KOPT-K1 (cell line): Measurements from ENCODE around the gene WDFY2.

Source experiments
- H3K27ac ChIP-seq: fragments of 200-600 bp; sonication (generic); 2 replicates; pipeline ENCODE4 v1.5.1; 2016; ENCODE audit warnings: antibody characterized with exemption, mild to moderate bottlenecking, low read depth, low read length; ENCODE audit not compliant: poor library complexity, severe bottlenecking
- H3K36me3 ChIP-seq: fragments of 200-600 bp; sonication (generic); 2 replicates; pipeline ENCODE4 v1.5.1; 2017; ENCODE audit warnings: antibody characterized with exemption, mild to moderate bottlenecking, low read length, moderate library complexity; ENCODE audit not compliant: insufficient read depth
- H3K9me3 ChIP-seq: fragments of 200-600 bp; sonication (generic); 2 replicates; pipeline ENCODE4 v1.5.1; 2017; ENCODE audit warnings: antibody characterized with exemption, low read length, mild to moderate bottlenecking; ENCODE audit not compliant: insufficient read depth, poor library complexity, severe bottlenecking

Gene WDFY2

DNA sequence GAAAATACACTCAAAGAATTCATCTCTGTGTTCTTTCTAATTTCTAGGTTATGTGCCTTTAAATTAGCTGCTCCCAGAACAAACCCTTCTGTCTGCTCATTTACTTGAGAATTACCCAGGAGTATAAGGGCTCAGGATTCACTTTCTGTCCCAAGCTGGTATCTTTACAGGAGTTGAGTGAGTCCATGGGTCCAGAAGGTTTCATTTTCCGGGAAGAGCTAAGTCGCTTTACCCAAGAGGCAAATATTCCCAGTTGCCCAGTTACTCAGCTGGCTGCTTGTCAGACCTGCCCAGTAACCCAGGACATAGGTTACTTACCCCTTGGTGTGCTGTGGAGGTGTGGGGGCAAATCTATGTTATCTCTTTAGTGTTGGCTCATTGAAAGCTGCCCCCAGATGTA lies 172.4 kb downstream of the WDFY2 start:
- peaks cover 36% of the 10 kb centered on the region for H3K36me3 ChIP-seq
- H3K9me3 ChIP-seq: no peaks in the 10 kb centered on the region
- H3K27ac ChIP-seq: no peak overlapping the region

DNA sequence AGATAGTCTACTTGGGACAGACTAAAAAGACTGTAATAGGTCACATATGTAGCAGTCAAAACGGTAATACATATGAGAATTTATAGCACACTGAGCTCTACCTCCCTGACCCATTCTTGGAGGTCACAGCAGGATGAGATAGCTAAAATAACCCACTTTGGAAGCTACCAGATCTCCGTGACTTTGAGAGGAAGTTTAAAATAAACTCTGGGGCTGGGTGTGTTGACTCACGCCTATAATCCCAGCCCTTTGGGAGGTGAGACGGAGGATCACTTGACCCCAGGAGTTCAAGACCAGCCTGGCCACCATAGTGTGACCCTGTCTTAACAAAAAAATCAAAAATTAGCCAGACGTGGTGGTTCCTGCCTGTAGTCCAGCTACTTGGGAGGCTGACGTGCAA lies 174.4 kb downstream of the WDFY2 start:
- no peaks in the 10 kb centered on the region for H3K9me3 ChIP-seq
- peaks cover 35% of the 10 kb centered on the region for H3K36me3 ChIP-seq
- H3K27ac ChIP-seq: no peak overlapping the region

GRCh38 chr13:51759240-51759639 lies 175.0 kb downstream of the WDFY2 start:
- Histone ChIP-seq H3K9me3 (no peaks in the 10 kb centered on the region), H3K36me3 (peaks cover 35% of the 10 kb centered on the region), H3K27ac (no peak overlapping the region)

DNA sequence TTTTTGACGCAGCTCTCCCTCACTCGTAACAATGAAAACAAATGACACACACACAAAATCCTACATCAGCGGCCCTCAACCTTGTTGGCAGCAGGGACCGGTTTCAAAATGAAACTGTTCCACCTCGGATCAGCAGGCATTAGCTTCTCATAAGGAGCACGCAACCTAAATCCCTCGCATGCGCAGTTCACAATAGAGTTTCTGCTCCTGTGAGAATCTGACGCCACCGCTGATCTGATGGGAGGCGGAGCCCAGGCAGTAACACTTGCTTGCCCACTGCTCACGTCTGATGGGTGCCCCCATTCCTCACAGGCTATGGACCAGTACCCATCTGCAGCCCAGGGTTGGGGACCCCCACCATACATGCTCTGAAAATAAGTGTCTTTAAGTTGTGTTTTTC lies 176.3 kb downstream of the WDFY2 start:
- Histone ChIP-seq H3K36me3 (peaks cover 35% of the 10 kb centered on the region), H3K27ac (no peak overlapping the region), H3K9me3 (no peaks in the 10 kb centered on the region)

DNA sequence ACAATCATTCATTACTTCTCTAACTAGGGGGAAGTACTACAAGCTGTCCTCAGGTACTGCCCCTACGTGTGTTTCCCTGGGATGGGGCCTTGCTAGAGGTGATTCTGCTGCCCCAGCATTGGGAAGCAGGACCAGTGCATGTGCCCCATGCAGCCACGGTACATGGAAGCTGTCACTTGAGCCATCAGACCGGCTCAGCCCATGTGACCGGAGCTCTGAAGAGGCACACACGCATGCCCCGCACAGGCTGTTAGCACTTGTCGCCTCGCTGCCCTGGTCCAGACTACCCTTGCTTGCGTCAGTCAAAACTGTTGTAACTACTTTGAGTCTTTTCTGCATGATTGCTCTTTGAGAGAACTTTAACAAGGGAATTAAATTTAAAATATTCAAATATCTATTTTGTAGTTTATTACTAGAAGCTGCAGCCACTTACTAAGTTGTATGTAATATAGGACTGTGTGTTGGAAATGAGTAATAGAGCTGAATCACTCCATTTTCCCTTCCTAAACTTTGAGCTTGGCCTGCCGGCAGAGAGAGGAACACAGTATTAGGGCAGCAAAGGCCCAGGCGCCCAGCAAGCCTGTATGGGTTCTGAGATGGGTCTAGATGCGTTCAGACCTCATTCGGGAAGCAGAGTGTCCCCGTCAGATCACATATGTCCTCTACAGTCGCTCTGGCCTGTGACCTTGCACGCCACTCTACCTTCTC lies 177.5 kb downstream of the WDFY2 start:
- peaks cover 31% of the 10 kb centered on the region for H3K36me3 ChIP-seq
- no peaks in the 10 kb centered on the region for H3K9me3 ChIP-seq
- no peak overlapping the region for H3K27ac ChIP-seq

GRCh38 chr13:51763486-51763885 lies 179.2 kb downstream of the WDFY2 start:
- no peak overlapping the region for H3K27ac ChIP-seq
- peaks cover 27% of the 10 kb centered on the region for H3K36me3 ChIP-seq
- no peaks in the 10 kb centered on the region for H3K9me3 ChIP-seq

- Histone ChIP-seq H3K27ac (peak overlapping the region; percentile 51), H3K36me3 (peaks cover 23% of the 10 kb centered on the region; the same call in 1 of the 2 replicates), H3K9me3 (no peaks in the 10 kb centered on the region)
Observed at GRCh38 chr13:51764184-51765141, 180.2 kb downstream of the WDFY2 start.

DNA sequence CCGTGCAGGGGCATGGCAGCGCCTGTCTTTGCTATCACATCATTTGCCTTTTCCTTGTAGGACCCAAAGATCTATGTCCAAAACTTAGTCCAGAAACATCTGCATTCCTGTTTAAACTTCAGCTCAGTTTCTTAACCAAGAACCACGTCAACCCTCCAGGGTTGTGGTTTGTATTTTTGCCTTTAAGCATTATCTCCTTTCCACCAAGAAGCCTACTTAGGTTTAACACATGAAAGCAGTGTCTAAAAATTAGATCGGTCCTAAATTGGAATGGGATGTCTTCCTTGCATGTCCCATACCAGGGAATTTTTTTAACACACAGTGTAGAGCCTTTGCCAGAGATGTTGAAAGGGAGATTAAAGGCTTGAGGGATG lies 180.9 kb downstream of the WDFY2 start:
- no peaks in the 10 kb centered on the region for H3K9me3 ChIP-seq
- peak overlapping the region; percentile 51 for H3K27ac ChIP-seq
- H3K36me3 ChIP-seq: peaks cover 20% of the 10 kb centered on the region; the same call in 1 of the 2 replicates

DNA sequence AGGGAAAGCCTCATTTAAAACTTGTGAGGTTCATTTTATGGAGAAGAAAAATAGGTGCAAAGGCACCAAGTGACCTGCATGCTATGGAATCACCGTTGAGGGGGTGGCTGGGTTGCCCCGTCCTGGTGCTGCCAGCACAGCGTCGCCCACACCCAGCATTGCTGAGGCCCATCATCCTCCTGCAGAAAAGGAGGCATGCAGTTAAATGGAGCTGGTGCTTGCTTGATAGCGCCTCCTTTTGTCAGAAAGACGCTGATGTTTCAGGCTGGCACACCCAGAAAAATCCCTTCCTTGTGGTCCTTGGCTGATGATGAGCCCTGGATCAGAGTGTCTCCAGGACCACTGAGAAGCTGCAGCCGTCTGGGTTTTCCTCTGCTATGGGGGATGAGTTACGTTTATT lies 182.8 kb downstream of the WDFY2 start:
- Histone ChIP-seq H3K9me3 (no peaks in the 10 kb centered on the region), H3K36me3 (0 out of 2 replicates have a peak, but pooled peaks cover 11% of the 10 kb centered on the region), H3K27ac (no peak overlapping the region)

- no peaks in the 10 kb centered on the region for H3K9me3 ChIP-seq
- 0 out of 2 replicates have a peak, but pooled peaks cover 6% of the 10 kb centered on the region for H3K36me3 ChIP-seq
- H3K27ac ChIP-seq: no peak overlapping the region
Observed at GRCh38 chr13:51768378-51768921, 184.2 kb downstream of the WDFY2 start.

GRCh38 chr13:51768976-51769375 lies 184.7 kb downstream of the WDFY2 start:
- Histone ChIP-seq H3K27ac (no peak overlapping the region), H3K36me3 (0 out of 2 replicates have a peak, but pooled peaks cover 6% of the 10 kb centered on the region), H3K9me3 (no peaks in the 10 kb centered on the region)

DNA sequence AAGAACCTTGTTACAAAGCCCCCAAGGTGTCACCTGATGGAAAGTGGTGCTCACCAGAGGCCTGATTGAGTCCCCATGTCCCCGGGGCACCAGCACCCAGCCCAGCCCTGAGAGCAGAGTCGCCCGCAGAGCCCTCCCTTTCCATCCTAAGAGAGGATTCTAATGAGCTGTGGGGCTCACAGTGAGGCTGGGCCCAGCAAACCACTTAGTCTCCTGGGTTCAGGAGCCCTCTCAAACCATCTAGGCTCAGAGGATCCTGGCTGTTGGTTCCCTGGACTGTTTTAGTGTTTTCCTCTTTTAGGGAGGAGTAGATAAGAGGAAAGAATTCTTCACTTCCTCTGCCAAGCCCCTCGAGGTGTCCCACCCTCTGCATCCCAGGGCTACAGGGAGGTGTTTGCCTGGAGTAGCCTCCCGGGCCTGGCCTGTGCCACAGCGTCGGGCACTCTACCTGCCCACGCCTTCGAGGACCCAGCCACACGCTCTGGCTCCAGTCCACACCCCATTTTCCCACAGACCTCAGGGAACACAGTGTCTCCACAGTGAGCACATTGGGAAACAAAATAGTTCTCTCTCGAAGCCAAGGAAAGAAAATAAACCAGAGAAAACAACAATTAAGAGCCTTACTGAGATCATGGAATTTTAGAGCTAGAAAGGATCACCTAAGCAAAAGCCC lies 185.3 kb downstream of the WDFY2 start:
- H3K36me3 ChIP-seq: 0 out of 2 replicates have a peak, but pooled peaks cover 6% of the 10 kb centered on the region
- no peaks in the 10 kb centered on the region for H3K9me3 ChIP-seq
- no peak overlapping the region for H3K27ac ChIP-seq

GRCh38 chr13:51770160-51770559 lies 185.9 kb downstream of the WDFY2 start:
- Histone ChIP-seq H3K36me3 (0 out of 2 replicates have a peak, but pooled peaks cover 6% of the 10 kb centered on the region), H3K27ac (no peak overlapping the region), H3K9me3 (no peaks in the 10 kb centered on the region)

- Histone ChIP-seq H3K27ac (no peak overlapping the region), H3K36me3 (0 out of 2 replicates have a peak, but pooled peaks cover 6% of the 10 kb centered on the region), H3K9me3 (no peaks in the 10 kb centered on the region)
Observed at GRCh38 chr13:51770681-51771417, 186.6 kb downstream of the WDFY2 start.
